ENCODE measurements around the gene SLC25A26.
"Not testable (repeated sequence)": the region's sequence is repeated elsewhere in the genome, so short reads cannot be mapped to it uniquely, and the experiment has no call there.

Gene SLC25A26

GRCh38 chr3:66270701-66271100 is 49.9 kb downstream of the SLC25A26 start:
- no peak for DNase-seq

- no peak for DNase-seq
Observed at GRCh38 chr3:66271231-66271630, 50.4 kb downstream of the SLC25A26 start.

GRCh38 chr3:66272016-66272415 is 51.2 kb downstream of the SLC25A26 start:
- DNase-seq, result no peak

GRCh38 chr3:66274837-66275236 is 54.0 kb downstream of the SLC25A26 start:
- not testable (repeated sequence) for DNase-seq

DNA sequence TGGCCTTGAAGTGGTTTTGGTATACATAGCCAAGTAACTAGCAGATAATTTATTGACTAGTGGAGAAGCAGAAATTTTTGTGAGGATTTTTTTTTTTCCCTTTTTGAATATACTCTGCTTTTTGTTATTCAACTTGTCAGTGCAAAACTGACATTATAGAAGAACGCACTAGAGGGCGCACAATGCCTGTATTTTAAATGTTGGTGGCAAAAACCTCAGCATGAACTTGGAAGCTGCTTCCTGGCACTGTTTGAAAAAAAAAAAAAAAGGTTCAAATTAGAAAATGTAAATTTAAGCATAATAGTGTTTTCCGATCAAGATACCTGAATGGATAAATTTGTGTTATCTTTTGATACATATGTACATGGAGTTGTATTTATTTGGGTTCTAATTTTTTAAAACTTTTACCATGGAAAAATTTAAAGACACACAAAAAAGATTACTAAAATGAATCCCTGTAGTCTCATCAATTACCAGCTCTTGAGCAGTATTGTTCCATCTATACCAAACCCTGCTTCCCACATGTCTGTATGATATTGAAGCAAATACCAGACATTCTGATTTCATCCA is 56.0 kb downstream of the SLC25A26 start:
- DNase-seq, result peak; percentile 21

GRCh38 chr3:66279168-66279567 is 58.4 kb downstream of the SLC25A26 start:
- DNase-seq, result no peak

DNA sequence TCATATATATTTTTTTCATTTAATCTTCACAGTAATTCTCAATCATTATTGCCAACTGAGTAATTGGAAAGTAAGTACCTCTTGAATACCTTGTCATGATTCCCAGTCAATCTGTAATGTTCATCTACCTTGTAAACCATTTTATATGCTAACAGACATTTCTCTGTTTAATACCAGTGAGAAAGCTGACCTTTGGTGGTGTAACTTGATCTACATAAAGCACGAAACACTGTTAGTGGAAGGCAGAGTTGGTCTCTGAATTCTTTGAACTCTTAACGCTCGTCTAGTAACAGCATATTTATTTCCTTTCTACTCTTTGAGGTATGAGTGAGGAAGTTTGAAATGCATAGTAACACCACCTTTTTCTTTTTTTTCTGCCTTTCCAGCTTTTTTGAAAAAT is 59.5 kb downstream of the SLC25A26 start:
- no peak for DNase-seq

DNA sequence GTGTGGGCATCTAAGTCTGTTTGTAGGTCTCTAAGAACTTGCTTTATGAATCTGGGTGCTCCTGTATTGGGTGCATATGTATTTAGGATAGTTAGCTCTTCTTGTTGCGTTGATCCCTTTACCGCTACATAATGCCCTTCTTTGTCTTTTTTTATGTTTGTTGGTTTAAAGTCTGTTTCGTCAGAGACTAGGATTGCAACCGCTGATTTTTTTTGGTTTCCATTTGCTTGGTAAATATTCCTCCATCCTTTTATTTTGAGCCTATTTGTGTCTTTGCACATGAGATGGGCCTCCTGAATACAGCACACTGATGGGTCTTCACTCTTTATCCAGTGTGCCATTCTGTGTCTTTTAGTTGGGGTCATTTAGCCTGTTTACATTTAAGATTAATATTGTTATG is 71.1 kb downstream of the SLC25A26 start:
- not testable (repeated sequence) for DNase-seq

DNA sequence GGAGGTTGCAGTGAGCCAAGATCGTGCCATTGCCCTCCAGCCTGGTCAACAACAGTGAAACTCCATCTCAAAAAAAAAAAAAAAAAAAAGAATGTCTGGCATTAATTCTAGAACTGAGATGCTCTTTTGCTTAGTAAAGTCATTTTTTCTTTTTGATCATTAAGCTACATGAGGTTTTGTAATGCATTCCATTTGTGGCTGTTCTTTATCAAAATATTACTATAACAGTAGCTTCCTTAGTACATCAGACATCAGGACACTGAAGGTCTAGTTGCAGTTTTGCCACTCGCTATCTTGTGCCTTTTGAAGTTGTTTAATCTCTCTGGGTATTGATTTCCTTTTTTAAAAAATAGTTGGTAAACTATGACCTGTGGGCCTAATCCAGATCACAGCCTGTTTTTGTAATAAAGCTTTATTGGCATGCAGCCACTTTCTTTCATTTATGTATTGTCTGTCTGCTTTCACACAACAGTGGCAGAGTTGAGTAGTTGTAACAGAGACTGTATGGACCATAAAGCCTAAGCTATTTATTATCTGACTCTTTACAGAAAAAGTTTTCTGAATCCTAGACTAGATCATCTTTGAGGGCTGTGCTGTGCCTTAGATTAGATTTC is 76.6 kb downstream of the SLC25A26 start:
- no peak for DNase-seq

DNA sequence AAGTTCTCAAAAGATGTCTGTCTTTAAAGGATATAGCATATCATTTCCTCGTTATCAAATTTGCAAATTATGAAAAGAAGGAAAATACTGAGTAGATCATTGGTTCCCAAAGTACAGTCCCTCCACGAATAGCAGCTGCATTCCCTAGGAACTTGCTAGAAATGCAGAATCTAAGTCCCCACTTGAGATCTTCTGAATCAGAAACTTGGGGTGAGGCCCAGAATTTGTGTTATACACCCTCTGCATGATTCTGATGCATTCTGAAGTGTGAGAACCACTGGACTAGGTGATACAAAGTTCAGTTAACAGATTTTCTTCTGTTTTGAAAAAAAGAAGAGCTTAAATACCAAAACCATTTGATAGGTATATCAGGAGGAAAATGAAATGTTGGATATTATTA is 77.1 kb downstream of the SLC25A26 start:
- no peak for DNase-seq

DNA sequence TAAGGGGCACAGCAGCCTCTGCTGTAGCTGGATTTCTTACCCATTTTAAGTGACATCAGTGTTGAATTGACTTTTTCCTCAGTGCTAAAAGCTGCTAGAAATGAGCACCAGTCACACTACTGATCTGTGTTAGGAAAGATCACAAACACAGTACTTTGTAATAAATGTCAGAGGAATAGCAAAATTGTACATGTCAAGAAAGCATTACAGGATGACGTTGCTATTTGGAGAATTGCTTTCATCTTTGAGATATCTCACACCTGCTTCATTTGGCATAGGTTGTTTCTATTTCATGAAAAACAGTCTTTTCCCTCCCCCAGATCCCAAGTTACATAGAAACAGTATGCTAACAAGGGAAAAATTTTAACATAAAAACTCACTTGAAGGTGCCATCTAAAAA is 77.8 kb downstream of the SLC25A26 start:
- no peak for DNase-seq

GRCh38 chr3:66299085-66299484 is 78.3 kb downstream of the SLC25A26 start:
- not testable (repeated sequence) for DNase-seq

GRCh38 chr3:66299891-66300290 is 79.1 kb downstream of the SLC25A26 start:
- DNase-seq, result no peak

GRCh38 chr3:66302288-66302687 is 81.5 kb downstream of the SLC25A26 start:
- DNase-seq, result no peak

DNA sequence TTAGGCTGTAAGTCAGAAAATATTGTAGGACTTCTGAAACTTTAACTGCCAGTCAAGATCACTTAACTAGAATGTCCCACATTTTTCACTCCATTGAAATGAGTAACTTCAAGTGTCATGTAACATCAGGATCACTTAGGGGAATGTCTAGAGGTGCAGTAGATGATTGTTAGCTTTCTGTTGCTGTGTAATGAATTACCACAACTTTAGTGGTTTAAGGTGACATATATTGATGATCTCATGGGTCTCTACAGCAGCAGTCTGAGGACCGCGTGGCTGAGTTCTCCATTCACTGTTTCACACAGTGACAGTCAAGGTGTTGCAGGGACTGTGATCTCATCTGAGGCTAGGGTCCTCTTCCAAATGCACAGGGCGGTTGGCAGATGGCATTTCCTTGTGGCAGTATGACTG is 82.7 kb downstream of the SLC25A26 start:
- DNase-seq, result no peak

DNA sequence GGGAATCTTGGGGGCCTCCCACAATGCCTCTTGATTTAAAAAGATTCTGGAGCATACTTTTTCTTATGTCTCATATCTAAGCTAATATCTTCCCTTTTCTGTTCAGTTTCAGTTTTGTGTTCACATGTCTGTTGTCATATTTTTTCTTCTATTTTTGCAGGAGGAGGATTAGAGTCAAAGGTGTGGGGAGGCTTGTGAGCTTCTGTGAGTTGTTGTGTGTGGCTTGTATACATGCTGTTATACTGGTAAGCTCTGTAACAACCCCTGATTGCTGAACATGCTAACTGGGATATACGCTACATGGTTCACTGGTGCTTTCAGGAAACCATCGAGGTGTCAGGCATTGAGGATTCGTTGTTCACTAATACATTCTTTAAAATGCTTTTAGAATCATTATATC is 83.5 kb downstream of the SLC25A26 start:
- no peak for DNase-seq

DNA sequence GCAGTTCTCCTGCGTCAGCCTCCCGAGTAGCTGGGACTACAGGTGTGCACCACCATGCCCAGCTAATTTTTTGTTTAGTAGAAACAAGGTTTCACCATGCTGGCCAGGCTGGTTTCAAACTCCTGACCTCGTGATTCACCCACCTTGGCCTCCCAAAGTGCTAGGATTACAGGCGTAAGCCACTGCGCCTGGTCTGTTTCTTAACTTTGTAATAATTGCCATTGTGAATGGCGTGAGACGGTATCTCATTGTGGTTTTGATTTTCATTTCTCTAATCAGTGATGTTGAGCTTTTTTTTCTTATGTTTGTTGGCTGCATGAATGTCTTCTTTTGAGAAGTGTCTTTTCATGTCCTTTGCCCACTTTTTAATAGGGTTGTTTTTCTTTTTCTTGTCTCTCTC is 85.3 kb downstream of the SLC25A26 start:
- DNase-seq, result not testable (repeated sequence)

DNA sequence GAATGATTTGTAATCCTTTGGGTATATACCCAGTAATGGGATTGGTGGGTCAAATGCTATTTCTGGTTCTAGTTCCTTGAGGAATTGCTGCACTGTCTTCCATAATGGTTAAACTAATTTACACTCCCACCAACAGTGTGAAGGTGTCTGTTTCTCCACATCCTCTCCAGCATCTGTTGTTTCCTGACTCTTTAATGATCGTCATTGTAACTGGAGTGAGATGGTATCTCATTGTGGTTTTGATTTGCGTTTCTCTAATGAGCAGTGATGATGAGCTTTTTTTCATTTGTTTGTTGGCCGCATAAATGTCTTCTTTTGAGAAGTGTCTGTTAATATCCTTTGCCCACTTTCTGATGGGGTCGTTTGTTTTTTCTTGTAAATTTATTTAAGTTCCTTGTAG is 86.2 kb downstream of the SLC25A26 start:
- DNase-seq, result not testable (repeated sequence)

DNA sequence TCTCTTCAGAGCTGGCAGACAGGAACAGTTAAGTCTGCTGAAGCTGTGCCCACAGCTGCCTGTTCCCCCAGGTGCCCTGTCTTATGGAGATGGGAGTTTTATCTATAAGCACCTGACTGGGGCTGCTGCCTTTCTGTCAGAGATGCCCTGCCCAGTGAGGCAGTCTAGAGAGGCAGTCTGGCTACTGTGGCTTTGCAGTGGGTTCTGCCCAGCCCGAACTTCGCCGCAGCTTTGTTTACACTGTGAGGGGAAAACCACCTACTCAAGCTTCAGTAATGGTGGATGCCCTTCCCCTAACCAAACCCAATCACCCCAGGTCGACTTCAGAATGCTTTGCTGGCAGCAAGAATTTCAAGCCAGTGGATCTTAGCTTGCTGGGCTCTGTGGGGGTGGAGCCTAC is 91.2 kb downstream of the SLC25A26 start:
- DNase-seq, result no peak

GRCh38 chr3:66314455-66314854 is 93.7 kb downstream of the SLC25A26 start:
- DNase-seq, result no peak

DNA sequence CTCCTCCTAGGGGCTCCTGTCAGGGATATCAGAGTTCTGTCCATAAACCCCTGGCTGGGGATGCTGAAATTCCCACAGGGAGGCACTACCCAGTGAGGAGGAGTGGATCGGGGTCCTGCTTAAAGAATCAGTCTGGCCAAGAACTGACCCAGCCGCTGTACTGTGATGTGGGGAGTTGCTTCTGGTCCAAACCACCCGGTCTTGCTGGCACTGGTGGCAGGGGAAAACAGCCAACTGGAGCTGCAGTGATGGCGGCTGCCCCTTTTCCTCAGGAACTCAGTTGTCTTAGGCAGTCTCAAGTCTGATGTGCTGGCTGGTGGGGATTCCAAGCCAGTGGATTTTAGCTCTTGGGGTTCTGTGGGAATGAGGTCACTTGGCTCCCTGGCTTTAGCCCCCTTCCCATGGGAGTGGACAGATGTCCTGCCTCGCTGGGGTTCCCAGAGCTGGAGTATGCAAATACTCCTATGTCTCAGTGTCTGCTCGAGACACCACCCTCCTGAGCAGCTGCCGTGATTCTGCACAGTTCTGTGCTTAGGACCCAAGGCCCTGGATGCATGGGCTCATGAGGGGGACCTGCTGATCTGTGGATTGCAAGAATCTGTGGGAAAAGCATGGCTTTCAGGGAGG is 97.1 kb downstream of the SLC25A26 start:
- no peak for DNase-seq

- no peak for DNase-seq
Observed at GRCh38 chr3:66320390-66320789, 99.6 kb downstream of the SLC25A26 start.

DNA sequence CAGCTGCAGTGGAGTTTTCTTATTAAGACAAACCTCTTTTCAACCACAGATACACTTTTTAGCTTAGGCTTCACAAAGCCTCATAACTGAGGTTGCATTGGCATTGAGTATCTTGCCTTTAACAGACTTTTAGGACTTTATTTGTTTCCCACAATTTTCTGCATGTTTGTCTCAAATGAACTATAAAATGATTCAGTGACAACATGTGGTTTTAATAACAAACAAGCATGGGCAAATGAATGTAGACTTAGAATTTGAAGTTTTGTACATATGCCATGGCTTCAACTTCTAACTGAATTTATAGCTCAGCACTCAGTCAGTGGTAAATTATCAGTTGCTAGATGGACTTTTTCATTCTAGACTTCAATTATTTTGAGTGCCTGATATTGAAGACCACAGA is 101.6 kb downstream of the SLC25A26 start:
- DNase-seq, result no peak

DNA sequence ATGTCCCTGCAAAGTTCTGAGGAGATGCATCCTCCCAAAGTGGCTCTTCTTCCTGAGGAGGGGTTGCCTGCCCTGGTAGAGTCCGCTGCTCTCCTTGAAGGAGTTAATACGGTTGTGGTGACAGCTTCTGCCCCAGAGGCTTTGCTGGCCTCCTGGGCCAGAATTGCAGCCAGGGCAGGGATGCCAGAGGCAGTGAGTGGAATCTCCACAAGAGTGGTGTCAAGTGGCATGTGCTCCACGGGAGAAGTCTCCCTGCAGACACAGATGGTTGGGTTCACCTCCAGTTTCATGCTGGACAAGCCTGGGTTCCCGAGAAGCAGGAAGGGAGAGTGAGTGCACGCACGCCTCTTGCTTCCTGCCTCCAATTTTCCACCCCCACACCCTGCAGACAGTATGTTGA is 105.5 kb downstream of the SLC25A26 start:
- DNase-seq, result no peak

GRCh38 chr3:66335671-66336070 is 114.9 kb downstream of the SLC25A26 start:
- no peak for DNase-seq

Measured in NCI-H526 treated with DMSO at 0.1 percent for 48 hours (cell line).